ENCODE results near the gene HTRA2.

Gene HTRA2

DNA sequence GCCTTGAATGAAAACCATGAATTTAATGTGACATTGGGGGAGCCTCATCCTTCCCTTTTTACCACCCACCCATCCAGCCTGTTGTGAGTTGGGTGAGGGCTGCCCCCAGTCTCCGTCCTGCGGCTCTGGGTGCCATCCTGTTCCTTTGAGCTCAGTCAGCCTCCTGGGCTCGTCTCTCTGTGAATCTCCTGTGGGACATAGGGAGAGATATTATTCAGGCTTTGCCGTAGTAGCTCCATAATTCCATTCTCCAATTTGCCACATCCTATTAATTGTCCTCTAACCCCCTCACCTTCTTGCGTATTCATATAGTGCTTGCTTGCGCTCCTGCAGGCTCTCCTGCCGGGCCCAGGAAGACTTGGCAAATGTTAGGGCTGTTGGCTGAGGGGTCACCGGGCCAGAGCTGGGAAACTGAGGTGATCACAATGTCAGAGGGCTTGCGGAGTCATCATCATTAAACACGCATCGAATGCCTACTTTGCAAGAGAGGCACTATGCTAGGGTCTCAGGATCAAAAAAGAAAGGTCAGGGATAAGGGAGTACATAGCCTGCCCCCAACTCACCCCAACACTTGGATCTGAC is 3.0 kb upstream of the HTRA2 start:
- H3F3A ChIP-seq (ENCODE audit: insufficient read depth): 0 out of 2 replicates have a peak, but pooled peaks cover 6% of the 10 kb centered on the region
- no peaks in the 10 kb centered on the region for H3K27me3 ChIP-seq (ENCODE audit: low read length)
- H3K4me3 ChIP-seq (ENCODE audit: insufficient read depth, low read length, poor library complexity, severe bottlenecking): no peak overlapping the region
- H3K27ac ChIP-seq (ENCODE audit: low read depth, low read length): no peak overlapping the region
- no peaks in the 10 kb centered on the region for H3K9me3 ChIP-seq (ENCODE audit: insufficient read depth, low read length)
- H3K9me2 ChIP-seq (replicated peaks; ENCODE audit: insufficient read depth, low read length): no peaks in the 10 kb centered on the region
- no peaks in the 10 kb centered on the region for H4K20me1 ChIP-seq (ENCODE audit: low read depth, low read length)
- TF ChIP-seq, protein P1, sequence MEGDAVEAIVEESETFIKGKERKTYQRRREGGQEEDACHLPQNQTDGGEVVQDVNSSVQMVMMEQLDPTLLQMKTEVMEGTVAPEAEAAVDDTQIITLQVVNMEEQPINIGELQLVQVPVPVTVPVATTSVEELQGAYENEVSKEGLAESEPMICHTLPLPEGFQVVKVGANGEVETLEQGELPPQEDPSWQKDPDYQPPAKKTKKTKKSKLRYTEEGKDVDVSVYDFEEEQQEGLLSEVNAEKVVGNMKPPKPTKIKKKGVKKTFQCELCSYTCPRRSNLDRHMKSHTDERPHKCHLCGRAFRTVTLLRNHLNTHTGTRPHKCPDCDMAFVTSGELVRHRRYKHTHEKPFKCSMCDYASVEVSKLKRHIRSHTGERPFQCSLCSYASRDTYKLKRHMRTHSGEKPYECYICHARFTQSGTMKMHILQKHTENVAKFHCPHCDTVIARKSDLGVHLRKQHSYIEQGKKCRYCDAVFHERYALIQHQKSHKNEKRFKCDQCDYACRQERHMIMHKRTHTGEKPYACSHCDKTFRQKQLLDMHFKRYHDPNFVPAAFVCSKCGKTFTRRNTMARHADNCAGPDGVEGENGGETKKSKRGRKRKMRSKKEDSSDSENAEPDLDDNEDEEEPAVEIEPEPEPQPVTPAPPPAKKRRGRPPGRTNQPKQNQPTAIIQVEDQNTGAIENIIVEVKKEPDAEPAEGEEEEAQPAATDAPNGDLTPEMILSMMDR (IDR thresholded peaks at IDR 0.05; ENCODE audit: insufficient read depth, low read length, poor library complexity, severe bottlenecking): no peak
- no peak for TF ChIP-seq EZH2phosphoT487 (conservative IDR thresholded peaks at IDR 0.05; ENCODE audit: low read length)
- H2AFZ ChIP-seq (ENCODE audit: low read depth, low read length, severe bottlenecking): no peak overlapping the region
- peaks cover 11% of the 10 kb centered on the region for H3K36me3 ChIP-seq (ENCODE audit: low read length)
- peaks cover 23% of the 10 kb centered on the region for H3K79me2 ChIP-seq (ENCODE audit: insufficient read depth, low read length)
- H3K4me2 ChIP-seq (ENCODE audit: low read depth, low read length, poor library complexity, severe bottlenecking): no peak overlapping the region
- H3K9ac ChIP-seq (ENCODE audit: low read length): no peak overlapping the region

DNA sequence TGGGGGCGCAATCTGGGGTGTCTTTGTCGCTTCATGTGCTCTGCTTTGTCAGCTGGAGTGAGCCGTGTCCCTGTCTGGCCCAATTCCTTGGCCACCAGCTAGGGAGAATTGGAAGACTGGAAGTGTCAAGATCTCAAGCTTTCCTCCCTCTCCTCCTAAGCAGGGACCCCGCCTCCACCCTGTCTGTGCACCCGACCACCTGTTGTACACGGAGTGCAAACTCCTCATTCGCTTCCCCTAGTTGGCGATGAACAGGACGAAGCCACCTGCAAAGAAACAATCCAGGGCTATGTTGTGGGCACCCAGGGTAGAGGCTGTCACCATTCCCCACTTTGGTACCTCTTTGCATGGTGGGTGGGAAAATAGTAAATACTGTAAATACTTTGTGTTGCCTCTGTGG is 2.0 kb upstream of the HTRA2 start:
- H2AFZ ChIP-seq (ENCODE audit: low read depth, low read length, severe bottlenecking): no peak overlapping the region
- H3F3A ChIP-seq (ENCODE audit: insufficient read depth): peaks cover 10% of the 10 kb centered on the region; the same call in 1 of the 2 replicates
- no peak overlapping the region for H3K4me3 ChIP-seq (ENCODE audit: insufficient read depth, low read length, poor library complexity, severe bottlenecking)
- H3K79me2 ChIP-seq (ENCODE audit: insufficient read depth, low read length): peaks cover 23% of the 10 kb centered on the region
- peak overlapping the region; percentile 83 for H3K4me2 ChIP-seq (ENCODE audit: low read depth, low read length, poor library complexity, severe bottlenecking)
- no peak overlapping the region for H3K27ac ChIP-seq (ENCODE audit: low read depth, low read length)
- H3K9me2 ChIP-seq (replicated peaks; ENCODE audit: insufficient read depth, low read length): no peaks in the 10 kb centered on the region
- peak overlapping the region; percentile 89; the same call in 1 of the 2 replicates for H3K9ac ChIP-seq (ENCODE audit: low read length)
- H3K36me3 ChIP-seq (ENCODE audit: low read length): peaks cover 11% of the 10 kb centered on the region
- H4K20me1 ChIP-seq (ENCODE audit: low read depth, low read length): no peaks in the 10 kb centered on the region
- H3K9me3 ChIP-seq (ENCODE audit: insufficient read depth, low read length): no peaks in the 10 kb centered on the region
- TF ChIP-seq, protein P1 (IDR thresholded peaks at IDR 0.05; ENCODE audit: insufficient read depth, low read length, poor library complexity, severe bottlenecking): no peak
- TF ChIP-seq EZH2phosphoT487 (conservative IDR thresholded peaks at IDR 0.05; ENCODE audit: low read length): no peak
- H3K27me3 ChIP-seq (ENCODE audit: low read length): no peaks in the 10 kb centered on the region

DNA sequence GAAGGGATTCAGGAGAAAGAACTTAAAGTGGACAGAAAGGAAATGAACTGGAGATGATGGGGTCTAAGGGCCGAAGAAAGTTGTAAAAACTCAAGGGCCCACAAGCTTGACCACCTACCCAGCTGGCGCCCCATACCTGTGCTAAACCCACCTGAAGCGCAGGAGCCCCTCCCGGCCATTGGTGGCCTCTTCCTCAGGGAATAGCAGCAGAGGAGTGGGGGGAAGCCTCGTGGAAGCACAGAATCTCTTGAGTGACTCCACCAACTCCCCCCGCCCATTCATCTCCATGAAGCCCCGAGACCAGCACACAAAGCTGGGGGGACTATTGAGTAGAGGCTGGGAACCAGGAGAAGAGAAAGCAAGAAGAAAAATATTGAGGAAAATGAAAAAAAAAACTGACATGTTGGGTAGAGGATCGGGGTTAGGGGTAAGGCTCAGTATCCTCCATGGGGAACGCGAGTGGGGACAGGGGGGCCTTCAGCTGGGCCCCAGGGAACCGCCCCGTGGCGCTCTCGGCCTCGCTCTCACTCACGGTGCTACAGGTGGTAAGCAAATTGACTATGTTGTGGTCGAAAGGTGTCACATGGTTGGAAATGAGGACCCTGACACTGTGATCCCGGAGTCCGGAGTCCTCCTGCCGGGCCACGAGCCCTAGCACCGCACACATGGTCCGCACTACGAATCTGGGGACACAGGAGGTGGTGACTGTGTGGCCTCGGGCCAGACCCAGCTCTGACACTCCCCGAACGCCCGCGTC is 955 bp upstream of the HTRA2 start:
- peaks cover 11% of the 10 kb centered on the region for H3K36me3 ChIP-seq (ENCODE audit: low read length)

More for the DNA sequence above, 955 bp upstream of the HTRA2 start:
- Histone ChIP-seq H3K9me3 (ENCODE audit: insufficient read depth, low read length) (no peaks in the 10 kb centered on the region), H3F3A (ENCODE audit: insufficient read depth) (peaks cover 10% of the 10 kb centered on the region; the same call in 1 of the 2 replicates), H3K9me2 (replicated peaks; ENCODE audit: insufficient read depth, low read length) (no peaks in the 10 kb centered on the region), H2AFZ (ENCODE audit: low read depth, low read length, severe bottlenecking) (peak overlapping the region; percentile 38), H3K4me2 (ENCODE audit: low read depth, low read length, poor library complexity, severe bottlenecking) (peak overlapping the region; percentile 83), H3K4me3 (ENCODE audit: insufficient read depth, low read length, poor library complexity, severe bottlenecking) (peak overlapping the region; percentile 81), H4K20me1 (ENCODE audit: low read depth, low read length) (no peaks in the 10 kb centered on the region), H3K27ac (ENCODE audit: low read depth, low read length) (peak overlapping the region; percentile 67), H3K9ac (ENCODE audit: low read length) (peak overlapping the region; percentile 89), H3K79me2 (ENCODE audit: insufficient read depth, low read length) (peaks cover 23% of the 10 kb centered on the region), H3K27me3 (ENCODE audit: low read length) (no peaks in the 10 kb centered on the region)
- TF ChIP-seq EZH2phosphoT487 (conservative IDR thresholded peaks at IDR 0.05; ENCODE audit: low read length): no peak
- TF ChIP-seq, protein P1 (IDR thresholded peaks at IDR 0.05; ENCODE audit: insufficient read depth, low read length, poor library complexity, severe bottlenecking): no peak
